Suprapubic skin (tissue), 4 donors: Measurements from ENCODE around the gene MS4A5. TPM values are rescaled to one million over a fixed set of nuclear protein-coding genes. Genes with fewer than 3 reads are reported as not detected.

Experiments used
- DNase-seq, 2 donors: peaks; one replicate each; pipeline ENCODE4 v3.0.0-alpha.2; 2019; ENCODE audit warnings: low spot score in 2 of 2
- H3K27ac ChIP-seq: fragments of 200-600 bp; sonication (generic); one replicate; pipeline ENCODE4 v1.5.1; 2019
- H3K27me3 ChIP-seq: fragments of 200-600 bp; sonication (generic); one replicate; pipeline ENCODE4 v1.5.1; 2019
- H3K36me3 ChIP-seq: fragments of 200-600 bp; sonication (generic); one replicate; pipeline ENCODE4 v1.5.1; 2019
- H3K4me1 ChIP-seq: fragments of 200-600 bp; sonication (generic); one replicate; pipeline ENCODE4 v1.5.1; 2019
- H3K4me3 ChIP-seq: fragments of 200-600 bp; sonication (generic); one replicate; pipeline ENCODE4 v1.5.1; 2019; ENCODE audit warnings: mild to moderate bottlenecking
- H3K9me3 ChIP-seq: fragments of 200-600 bp; sonication (generic); one replicate; pipeline ENCODE4 v1.5.1; 2019
- CTCF ChIP-seq, 2 donors: fragments of 200-600 bp in 1 of 2; fragments of 450-650 bp in 1 of 2; sonication (generic) in 1 of 2; IDR thresholded peaks; one replicate each; pipeline ENCODE4 v1.5.1; 2016 to 2019; ENCODE audit warnings: antibody characterized with exemption in 2 of 2, mild to moderate bottlenecking in 1 of 2, moderate library complexity in 1 of 2
- EP300 ChIP-seq: sonication (generic); formaldehyde crosslinking; IDR thresholded peaks from one replicate; pipeline ENCODE4 v1.6.1; 2017; ENCODE audit warnings: antibody characterized with exemption
- POLR2A ChIP-seq, 2 donors: fragments of 450-650 bp; IDR thresholded peaks; one replicate each; pipeline ENCODE4 v1.6.1; 2017; ENCODE audit warnings: antibody characterized with exemption in 2 of 2, mild to moderate bottlenecking in 2 of 2, moderate library complexity in 2 of 2
- POLR2AphosphoS5 ChIP-seq, 3 donors: sonication (generic); formaldehyde crosslinking; IDR thresholded peaks; one replicate each; pipeline ENCODE4 v1.6.1; 2017; ENCODE audit warnings: antibody characterized with exemption in 3 of 3
- WGBS: methylation state at CpG from one replicate; pipeline ENCODE4 v1.1.5; 2018; 5-methylcytosine and 5-hydroxymethylcytosine counted together
- total RNA-seq, 4 donors: library from RNA; depleted of rRNA; stranded (reverse); fragments of >200 nt; gene quantifications; one replicate each; pipeline ENCODE4 v1.1.0, GENCODE V29; 2016

MS4A5 gene
- total RNA-seq, result not detected

GRCh38 chr11:60429272-60429671, at the start of gene MS4A5:
MS4A5 (plus strand) TSS chr11:60429572; CDS start chr11:60429675, 103 bp downstream.
- Histone ChIP-seq H3K27me3 (no peaks in the 10 kb centered on the region), H3K27ac (no peak within 1 kb of the TSS), H3K36me3 (no peaks in the 10 kb centered on the region), H3K4me1 (no peaks in the 10 kb centered on the region), H3K9me3 (no peaks in the 10 kb centered on the region), H3K4me3 (no peak within 1 kb of the TSS)
- no peak for DNase-seq
- TF ChIP-seq CTCF (IDR thresholded peaks at IDR 0.05) (no peak), POLR2AphosphoS5 (IDR thresholded peaks at IDR 0.05) (no peak), EP300 (no peak), POLR2A (IDR thresholded peaks at IDR 0.05) (no peak)
- 95% methylated on average over 5 of the region's 5 CpGs for WGBS

GRCh38 chr11:60389279-60389910, 40.0 kb upstream of the MS4A5 start:
- Histone ChIP-seq H3K27ac (no peak overlapping the region), H3K9me3 (no peaks in the 10 kb centered on the region), H3K27me3 (no peaks in the 10 kb centered on the region), H3K4me1 (no peaks in the 10 kb centered on the region), H3K4me3 (no peak overlapping the region), H3K36me3 (no peaks in the 10 kb centered on the region)
- WGBS, result 43% methylated on average over 5 of the region's 5 CpGs
- no peak for DNase-seq
- TF ChIP-seq POLR2AphosphoS5 (IDR thresholded peaks at IDR 0.05) (no peak), CTCF (IDR thresholded peaks at IDR 0.05) (no peak), EP300 (no peak), POLR2A (IDR thresholded peaks at IDR 0.05) (no peak)

- Histone ChIP-seq H3K4me1 (no peaks in the 10 kb centered on the region), H3K36me3 (no peaks in the 10 kb centered on the region), H3K9me3 (no peaks in the 10 kb centered on the region), H3K27me3 (no peaks in the 10 kb centered on the region), H3K4me3 (no peak overlapping the region), H3K27ac (no peak overlapping the region)
- no peak for TF ChIP-seq POLR2AphosphoS5 (IDR thresholded peaks at IDR 0.05)
- TF ChIP-seq EP300, result no peak
- no peak for TF ChIP-seq POLR2A (IDR thresholded peaks at IDR 0.05)
- no peak for TF ChIP-seq CTCF (IDR thresholded peaks at IDR 0.05)
- DNase-seq, result no peak
Observed at GRCh38 chr11:60390419-60390818, 39.0 kb upstream of the MS4A5 start.

- 83% methylated on average over 2 of the region's 2 CpGs for WGBS
- no peaks in the 10 kb centered on the region for H3K4me1 ChIP-seq
- no peak for DNase-seq
- H3K27ac ChIP-seq, result no peak overlapping the region
- no peak overlapping the region for H3K4me3 ChIP-seq
- H3K9me3 ChIP-seq, result no peaks in the 10 kb centered on the region
- TF ChIP-seq CTCF (IDR thresholded peaks at IDR 0.05) (no peak), EP300 (no peak), POLR2AphosphoS5 (IDR thresholded peaks at IDR 0.05) (no peak), POLR2A (IDR thresholded peaks at IDR 0.05) (no peak)
- no peaks in the 10 kb centered on the region for H3K27me3 ChIP-seq
- no peaks in the 10 kb centered on the region for H3K36me3 ChIP-seq
Observed at GRCh38 chr11:60392361-60392760, 37.0 kb upstream of the MS4A5 start.

GRCh38 chr11:60393016-60393415, 36.4 kb upstream of the MS4A5 start:
- DNase-seq, result no peak
- Histone ChIP-seq H3K9me3 (no peaks in the 10 kb centered on the region), H3K4me1 (no peaks in the 10 kb centered on the region), H3K27me3 (no peaks in the 10 kb centered on the region), H3K27ac (no peak overlapping the region), H3K36me3 (no peaks in the 10 kb centered on the region), H3K4me3 (no peak overlapping the region)
- no peak for TF ChIP-seq EP300
- 84% methylated on average over 5 of the region's 5 CpGs for WGBS
